Erythroblast (primary cell): ENCODE data around the gene KIT.
"Not testable (repeated sequence)": the region's sequence is repeated elsewhere in the genome, so short reads cannot be mapped to it uniquely, and the experiment has no call there.

Source experiments
- GATA1 ChIP-seq: IDR thresholded peaks from 2 replicates; pipeline ENCODE4 v1.6.1; 2011; ENCODE audit warnings: low read depth, mild to moderate bottlenecking, control low read depth, low read length, moderate library complexity
- POLR2A ChIP-seq: IDR thresholded peaks from 2 replicates; pipeline ENCODE4 v1.6.1; 2011; ENCODE audit warnings: mild to moderate bottlenecking, low read length

- TF ChIP-seq POLR2A, GATA1: not testable (repeated sequence)
These were observed 16.7 kb upstream of the KIT start for GRCh38 chr4:54641101-54641500.
